OCI-M2 (cell line): ENCODE data around the gene LRP2BP.
"Not testable (repeated sequence)": the region's sequence is repeated elsewhere in the genome, so short reads cannot be mapped to it uniquely, and the experiment has no call there.

Experiments used
- DNase-seq: peaks from one replicate; lab custom pipeline; 2025; ENCODE audit not compliant: unreplicated experiment; lab: John Stamatoyannopoulos, UW

The LRP2BP gene

GRCh38 chr4:185329879-185330510, 65.7 kb downstream of the LRP2BP start:
- not testable (repeated sequence) for DNase-seq

DNA sequence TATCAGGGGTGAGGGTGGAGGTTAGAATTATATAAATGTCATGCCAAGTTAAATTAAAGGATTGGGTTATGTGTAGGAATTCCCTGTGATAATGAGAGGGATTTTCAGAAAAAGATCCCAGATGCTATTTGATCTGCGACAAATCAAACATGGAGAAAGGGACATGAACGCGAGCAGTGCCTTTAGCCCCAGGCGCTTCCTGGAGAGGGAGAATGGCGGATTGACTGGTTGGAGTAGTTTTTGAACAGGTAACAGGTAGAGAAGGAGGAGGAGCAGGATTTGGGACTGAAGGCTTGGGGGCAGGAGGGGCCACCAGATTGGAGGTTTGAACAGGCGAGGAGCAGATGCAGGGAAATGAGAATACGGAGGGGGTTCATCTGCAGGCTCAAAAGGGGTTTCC, 67.1 kb downstream of the LRP2BP start:
- no peak for DNase-seq

- DNase-seq, result not testable (repeated sequence)
Measured at GRCh38 chr4:185325721-185326120, 70.0 kb downstream of the LRP2BP start.

DNA sequence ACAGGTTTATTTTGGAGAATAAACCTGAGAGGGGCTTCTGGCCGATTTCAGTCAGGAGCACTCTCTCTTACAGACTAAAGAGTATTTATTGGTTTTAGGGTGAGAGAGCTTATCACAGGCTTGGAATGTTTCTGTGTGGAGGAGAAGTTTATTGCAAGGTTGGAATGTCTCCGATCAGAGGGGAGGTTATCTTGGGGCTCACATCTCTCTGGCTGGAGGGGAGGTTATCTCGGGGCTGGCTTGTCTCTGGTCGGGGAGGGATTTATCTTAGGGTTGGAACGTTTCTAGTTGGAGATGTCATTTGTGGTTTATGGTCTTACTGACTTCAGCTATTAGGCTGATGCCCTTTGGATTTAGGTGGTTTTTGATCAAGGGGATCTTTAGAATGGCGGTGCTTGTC, 71.4 kb downstream of the LRP2BP start:
- not testable (repeated sequence) for DNase-seq

DNA sequence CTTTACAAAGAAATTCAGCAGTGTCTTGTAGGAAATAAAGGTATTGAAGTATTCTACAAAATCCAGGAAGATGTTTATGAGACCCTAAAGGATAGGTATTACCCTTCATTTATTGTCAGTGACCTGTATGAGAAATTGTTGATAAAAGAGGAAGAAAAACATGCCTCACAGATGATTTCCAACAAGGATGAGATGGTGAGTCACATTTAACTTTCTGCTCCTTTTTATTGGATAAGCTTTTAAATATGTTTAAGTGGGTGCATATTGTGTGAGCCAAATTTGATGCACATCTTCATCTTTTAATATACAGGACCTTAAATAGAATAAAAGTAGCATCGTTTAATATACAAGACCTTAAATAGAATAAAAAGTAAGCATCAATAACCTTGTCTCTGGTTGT, 72.1 kb downstream of the LRP2BP start:
- DNase-seq, result no peak

- no peak for DNase-seq
Measured at GRCh38 chr4:185322803-185323202, 72.9 kb downstream of the LRP2BP start.

- peak; percentile 3 for DNase-seq
Measured at GRCh38 chr4:185318679-185319078, 77.0 kb downstream of the LRP2BP start.

DNA sequence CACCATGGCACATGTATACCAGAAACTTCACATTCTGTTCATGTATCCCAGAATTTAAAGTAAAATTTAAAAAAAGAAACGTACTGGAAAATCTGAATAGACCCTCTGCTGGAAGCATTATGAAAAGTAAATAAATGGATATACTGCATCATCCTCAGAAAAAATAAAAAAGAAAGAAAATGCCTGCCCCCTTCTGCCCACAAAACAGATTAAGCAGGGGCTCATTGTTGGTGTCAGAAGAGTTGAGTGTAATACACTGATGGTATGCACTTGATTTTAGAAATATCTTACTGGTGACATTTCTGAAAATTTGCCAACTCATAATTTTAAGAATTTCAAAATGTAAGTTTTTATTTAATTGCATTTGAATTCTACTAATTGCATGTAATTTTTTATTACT, 77.8 kb downstream of the LRP2BP start:
- no peak for DNase-seq

DNA sequence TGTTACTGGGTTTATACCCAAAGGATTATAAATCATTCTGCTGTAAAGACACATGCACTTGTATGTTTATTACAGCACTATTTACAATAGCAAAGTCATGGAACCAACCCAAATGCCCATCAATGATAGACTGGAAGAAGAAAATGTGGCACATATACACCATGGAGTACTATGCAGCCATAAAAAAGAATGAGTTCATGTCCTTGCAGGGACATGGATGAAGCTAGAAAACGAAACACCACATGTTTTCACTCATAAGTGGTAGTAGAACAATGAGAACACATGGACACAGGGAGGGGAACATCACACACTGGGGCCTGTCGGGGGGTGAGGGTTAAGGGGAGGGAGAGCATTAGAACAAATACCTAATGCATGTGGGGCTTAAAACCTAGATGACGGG, 78.3 kb downstream of the LRP2BP start:
- DNase-seq, result not testable (repeated sequence)
